C4-2B (cell line): ENCODE results near the gene HSD3B7.
A peak's percentile ranks its signal among the peaks of the same experiment; 100 is the strongest.

Experiments
- H3K27ac ChIP-seq: fragments of 450-650 bp; 2 replicates; pipeline ENCODE4 v1.5.1; 2017
- CTCF ChIP-seq: fragments of 450-650 bp; conservative IDR thresholded peaks from 2 replicates; pipeline ENCODE4 v1.5.1; 2017; ENCODE audit warnings: mild to moderate bottlenecking
- ZFX ChIP-seq: fragments of 450-650 bp; IDR thresholded peaks from 2 replicates; pipeline ENCODE4 v1.6.1; 2017

The HSD3B7 gene

GRCh38 chr16:31022544-31023251 lies 37.7 kb downstream of the HSD3B7 start:
- TF ChIP-seq ZFX (no peak), CTCF (no peak)
- no peak overlapping the region for H3K27ac ChIP-seq

DNA sequence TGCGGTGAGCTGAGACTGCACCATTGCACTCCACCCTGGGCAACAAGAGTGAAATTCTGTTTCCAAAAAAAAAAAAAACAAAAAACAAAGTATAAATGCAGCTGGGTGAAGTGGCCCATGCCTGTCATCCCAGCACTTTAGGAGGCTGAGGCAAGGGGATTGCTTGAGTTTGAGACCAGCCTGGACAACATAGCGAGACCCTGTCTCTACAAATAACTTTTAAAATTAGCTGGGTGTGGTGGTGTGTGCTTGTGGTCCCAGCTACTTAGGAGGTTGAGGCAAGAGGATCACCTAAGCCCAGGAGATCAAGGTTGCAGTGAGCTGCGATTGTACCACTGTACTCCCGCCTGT lies 38.2 kb downstream of the HSD3B7 start:
- no peak overlapping the region for H3K27ac ChIP-seq
- no peak for TF ChIP-seq ZFX
- no peak for TF ChIP-seq CTCF

- TF ChIP-seq ZFX (no peak), CTCF (no peak)
- no peak overlapping the region for H3K27ac ChIP-seq
Observed at GRCh38 chr16:31023627-31024226, 38.7 kb downstream of the HSD3B7 start.

GRCh38 chr16:31025339-31025738 lies 40.3 kb downstream of the HSD3B7 start:
- TF ChIP-seq ZFX: no peak
- TF ChIP-seq CTCF: no peak
- no peak overlapping the region for H3K27ac ChIP-seq

DNA sequence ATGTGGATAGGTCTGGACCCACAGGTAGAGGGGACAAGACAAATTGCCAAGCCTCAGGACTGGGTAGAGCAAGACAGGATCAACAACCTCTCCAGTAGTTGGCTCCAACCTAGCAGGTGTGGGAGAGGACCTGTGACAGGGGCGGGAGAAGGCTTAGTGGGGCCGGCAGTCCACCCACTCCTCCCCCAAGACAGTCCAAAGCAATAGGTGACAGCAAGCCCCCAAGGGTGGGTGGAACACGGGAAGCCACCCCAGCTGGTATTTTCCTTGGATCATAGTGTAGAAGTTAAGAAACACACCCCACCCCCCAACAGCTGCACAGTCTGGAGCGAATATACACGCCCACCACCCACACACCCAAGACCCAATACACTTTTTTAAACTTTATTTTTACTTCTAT lies 44.3 kb downstream of the HSD3B7 start:
- H3K27ac ChIP-seq: no peak overlapping the region
- TF ChIP-seq ZFX (no peak), CTCF (no peak)

GRCh38 chr16:31031276-31031675 lies 46.3 kb downstream of the HSD3B7 start:
- H3K27ac ChIP-seq: no peak overlapping the region
- TF ChIP-seq ZFX (no peak), CTCF (no peak)

- peak within 1 kb of the TSS; percentile 83 for H3K27ac ChIP-seq
- TF ChIP-seq ZFX (no peak), CTCF (no peak)
Observed at GRCh38 chr16:31032736-31033708, 48.0 kb downstream of the HSD3B7 start, which contains the start of gene STX4. Gene STX4, plus strand, starts transcription at chr16:31033558. Its CDS starts 248 bp downstream, at chr16:31033806.
